Fibroblast of villous mesenchyme (primary cell): ENCODE data around the gene NAPSA. TPM values are rescaled to one million over a fixed set of nuclear protein-coding genes. Genes with fewer than 3 reads are reported as not detected.

ENCODE experiments used
- DNase-seq: peaks from one replicate; pipeline ENCODE4 v3.0.0-alpha.2; 2010; ENCODE audit warnings: low read depth
- H3K4me3 ChIP-seq: 2 replicates; pipeline ENCODE4 v1.5.1; 2011; ENCODE audit warnings: low read depth, mild to moderate bottlenecking, low read length
- total RNA-seq: library from RNA; depleted of rRNA; stranded (reverse); fragments of >200 nt; gene quantifications from 2 replicates; pipeline ENCODE4 v1.2.3, GENCODE V29; 2012
- TF ChIP-seq, protein P1 (sequence below): IDR thresholded peaks from 2 replicates; pipeline ENCODE4 v1.5.1; 2012; ENCODE audit warnings: low read depth, mild to moderate bottlenecking, low read length; ENCODE audit not compliant: insufficient read depth

Gene NAPSA
- total RNA-seq, 1 donor: under 0.01 TPM

DNA sequence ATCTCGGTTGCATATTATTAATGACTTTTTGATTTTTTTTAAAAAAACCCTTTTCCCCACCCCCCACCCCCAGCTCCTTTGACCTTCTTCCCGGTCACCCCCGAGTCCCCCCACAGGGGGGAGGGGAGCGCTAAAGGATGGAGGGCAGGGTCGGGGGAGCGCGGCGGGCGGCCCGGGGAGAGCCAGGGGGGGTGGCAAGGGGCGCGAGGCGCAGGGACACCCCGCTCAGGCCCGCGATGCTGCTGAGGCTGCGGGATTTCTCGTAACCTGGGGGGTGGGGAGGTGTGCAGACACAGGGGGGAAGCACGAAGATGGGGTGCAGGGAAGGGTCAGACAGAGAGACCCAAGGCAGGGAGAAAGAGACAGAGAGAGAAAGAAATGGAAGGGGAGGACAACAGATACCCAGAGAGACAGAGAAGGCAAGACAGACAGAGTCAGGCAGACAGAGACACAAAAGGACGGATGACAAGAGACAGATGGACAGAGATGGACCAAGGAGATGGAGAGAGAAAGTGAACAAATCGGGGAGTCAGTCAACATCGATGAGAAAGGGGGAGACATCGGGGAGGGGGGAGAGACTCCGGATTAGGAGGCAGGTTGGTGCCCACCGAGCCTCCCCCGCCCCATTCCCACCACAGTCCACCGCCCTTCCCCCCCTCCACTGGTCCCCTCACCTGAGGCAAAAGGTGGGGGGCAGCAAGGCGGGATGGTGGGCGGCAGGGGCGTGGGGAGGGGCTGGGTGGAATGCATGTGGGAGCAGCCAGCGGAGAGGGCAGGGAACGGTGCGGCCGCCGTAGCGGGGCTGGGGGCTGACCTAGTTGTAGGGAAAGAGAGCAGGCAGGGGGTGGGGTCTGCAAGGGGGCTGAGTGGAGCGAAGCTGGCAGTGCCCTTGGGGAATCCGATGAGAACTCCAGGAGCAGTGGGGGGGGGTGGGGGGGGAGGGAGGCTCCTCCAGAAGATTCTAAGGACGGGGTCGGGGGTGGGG is 50.4 kb downstream of the NAPSA start:
- TF ChIP-seq, protein P1, sequence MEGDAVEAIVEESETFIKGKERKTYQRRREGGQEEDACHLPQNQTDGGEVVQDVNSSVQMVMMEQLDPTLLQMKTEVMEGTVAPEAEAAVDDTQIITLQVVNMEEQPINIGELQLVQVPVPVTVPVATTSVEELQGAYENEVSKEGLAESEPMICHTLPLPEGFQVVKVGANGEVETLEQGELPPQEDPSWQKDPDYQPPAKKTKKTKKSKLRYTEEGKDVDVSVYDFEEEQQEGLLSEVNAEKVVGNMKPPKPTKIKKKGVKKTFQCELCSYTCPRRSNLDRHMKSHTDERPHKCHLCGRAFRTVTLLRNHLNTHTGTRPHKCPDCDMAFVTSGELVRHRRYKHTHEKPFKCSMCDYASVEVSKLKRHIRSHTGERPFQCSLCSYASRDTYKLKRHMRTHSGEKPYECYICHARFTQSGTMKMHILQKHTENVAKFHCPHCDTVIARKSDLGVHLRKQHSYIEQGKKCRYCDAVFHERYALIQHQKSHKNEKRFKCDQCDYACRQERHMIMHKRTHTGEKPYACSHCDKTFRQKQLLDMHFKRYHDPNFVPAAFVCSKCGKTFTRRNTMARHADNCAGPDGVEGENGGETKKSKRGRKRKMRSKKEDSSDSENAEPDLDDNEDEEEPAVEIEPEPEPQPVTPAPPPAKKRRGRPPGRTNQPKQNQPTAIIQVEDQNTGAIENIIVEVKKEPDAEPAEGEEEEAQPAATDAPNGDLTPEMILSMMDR: no peak
- DNase-seq: no peak
- H3K4me3 ChIP-seq: no peak overlapping the region

DNA sequence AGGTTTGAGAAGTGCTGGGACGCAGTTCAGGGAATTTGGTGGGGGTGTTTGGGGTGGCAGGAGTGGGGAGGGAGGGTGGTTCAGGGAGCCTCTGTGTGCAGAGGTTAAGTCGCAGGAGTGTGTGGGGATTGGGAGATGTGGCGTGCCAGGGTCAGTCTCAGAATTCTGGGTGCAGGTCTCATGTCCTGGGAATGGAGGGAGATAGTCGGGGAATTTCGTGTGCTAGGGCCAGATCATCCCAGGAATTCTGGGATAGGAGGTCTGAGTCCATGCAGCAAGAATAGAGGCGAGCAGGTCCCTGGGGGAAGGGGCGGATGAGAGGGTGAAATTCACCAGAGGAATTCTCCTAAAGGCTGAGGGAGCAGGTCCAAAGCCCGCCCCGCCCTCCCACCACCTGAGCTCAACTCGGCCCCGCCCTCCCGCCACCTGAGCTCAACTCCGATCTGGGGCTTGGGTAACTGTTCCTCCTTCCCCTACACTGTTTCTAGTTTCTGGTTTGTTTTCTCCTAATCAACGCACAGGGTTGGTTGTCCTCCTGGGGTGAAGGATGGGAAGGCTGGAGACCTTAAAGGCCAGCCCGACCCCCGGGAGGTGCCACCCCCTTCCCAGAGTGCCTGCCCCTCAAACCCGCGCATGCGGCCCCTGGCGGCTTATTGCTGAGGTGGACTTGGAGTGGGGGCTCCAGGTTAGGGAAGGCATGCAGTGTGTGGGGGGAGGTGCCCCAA is 51.5 kb downstream of the NAPSA start:
- DNase-seq: no peak
- no peak overlapping the region for H3K4me3 ChIP-seq
- TF ChIP-seq, protein P1: no peak

DNA sequence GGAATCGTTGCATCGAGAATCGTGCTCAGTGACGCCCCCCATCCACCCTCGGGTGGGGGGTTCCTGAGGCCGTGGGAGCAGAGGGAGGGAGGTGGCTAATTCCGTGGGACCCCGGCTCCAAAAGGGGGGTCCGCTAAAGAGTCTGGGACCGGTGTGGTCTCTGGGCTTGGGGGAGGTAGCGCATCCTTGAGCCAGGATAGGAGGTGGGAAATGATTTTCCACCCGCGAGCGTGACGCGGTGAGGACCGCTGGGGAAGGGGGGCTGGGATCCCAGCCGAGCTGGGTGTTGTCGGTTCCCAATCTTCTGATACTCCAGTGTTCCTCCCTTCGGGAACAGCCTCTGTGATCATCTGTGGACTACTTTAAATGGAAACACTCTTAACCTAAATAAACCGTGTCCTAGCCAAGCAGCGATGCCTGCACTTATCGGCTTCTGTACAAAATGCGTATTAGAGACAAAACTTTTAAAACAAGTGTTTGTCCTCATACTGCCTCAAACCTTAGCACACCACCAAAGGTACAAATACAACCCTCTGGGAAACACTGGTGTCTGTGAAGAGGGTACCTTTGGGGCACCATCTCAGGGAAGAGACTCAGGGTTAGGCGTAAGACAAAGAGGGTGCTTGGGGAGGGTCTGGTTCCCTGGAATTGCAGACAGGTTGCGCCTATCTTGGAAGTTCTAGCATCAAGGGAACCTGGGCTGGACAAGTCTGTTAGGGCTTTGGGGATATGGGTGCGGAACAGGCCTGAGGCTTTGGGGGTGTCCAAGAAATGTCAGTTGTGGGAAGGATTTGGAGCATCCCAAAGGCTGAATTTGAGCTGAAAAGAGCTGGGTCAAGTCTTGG is 52.2 kb downstream of the NAPSA start:
- DNase-seq: no peak
- no peak overlapping the region for H3K4me3 ChIP-seq
- TF ChIP-seq, protein P1: no peak

DNA sequence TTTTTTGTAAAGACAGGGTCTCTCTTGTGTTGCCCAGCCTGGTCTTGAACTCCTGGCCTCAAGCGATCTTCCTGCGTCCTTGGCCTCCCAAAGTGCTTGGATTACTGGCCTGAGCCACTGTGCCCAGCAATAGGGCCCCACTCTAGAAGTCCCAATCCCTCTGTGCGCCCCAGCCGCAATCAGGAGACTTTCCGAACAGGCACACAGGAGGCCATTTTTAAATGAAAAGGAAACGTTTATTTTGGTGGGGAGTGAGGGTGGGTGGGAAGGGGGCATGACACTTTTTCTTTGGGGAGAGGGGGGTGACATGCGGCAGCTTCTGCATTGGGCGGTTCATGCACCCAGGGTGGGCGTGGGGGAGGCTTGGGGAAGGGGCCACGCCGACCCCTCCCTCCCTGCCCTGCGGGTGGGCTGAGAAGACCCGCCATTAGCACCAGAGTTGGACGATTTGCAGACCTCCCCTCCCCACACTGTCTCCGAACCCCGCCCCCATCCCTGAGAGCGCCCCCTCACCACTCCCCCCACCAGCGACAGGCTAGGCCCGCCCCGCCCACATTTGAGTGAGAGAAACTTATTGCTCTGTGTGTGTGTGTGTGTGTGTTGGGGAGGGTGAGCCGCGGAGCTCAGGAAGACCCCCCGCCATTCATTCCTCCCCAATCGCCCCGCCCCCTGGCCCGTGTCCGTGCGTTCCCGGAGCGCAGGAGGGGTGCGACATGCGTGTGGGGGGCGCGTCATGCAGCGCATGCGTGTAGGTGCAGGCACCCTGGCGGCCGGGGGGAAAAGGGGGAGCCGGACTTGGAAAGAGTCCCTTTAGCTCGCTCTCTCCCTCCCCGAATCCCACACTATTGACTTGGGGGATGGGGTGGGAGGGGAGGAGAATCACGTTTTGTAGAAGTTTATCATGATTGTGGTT is 53.5 kb downstream of the NAPSA start:
- DNase-seq: no peak

DNA sequence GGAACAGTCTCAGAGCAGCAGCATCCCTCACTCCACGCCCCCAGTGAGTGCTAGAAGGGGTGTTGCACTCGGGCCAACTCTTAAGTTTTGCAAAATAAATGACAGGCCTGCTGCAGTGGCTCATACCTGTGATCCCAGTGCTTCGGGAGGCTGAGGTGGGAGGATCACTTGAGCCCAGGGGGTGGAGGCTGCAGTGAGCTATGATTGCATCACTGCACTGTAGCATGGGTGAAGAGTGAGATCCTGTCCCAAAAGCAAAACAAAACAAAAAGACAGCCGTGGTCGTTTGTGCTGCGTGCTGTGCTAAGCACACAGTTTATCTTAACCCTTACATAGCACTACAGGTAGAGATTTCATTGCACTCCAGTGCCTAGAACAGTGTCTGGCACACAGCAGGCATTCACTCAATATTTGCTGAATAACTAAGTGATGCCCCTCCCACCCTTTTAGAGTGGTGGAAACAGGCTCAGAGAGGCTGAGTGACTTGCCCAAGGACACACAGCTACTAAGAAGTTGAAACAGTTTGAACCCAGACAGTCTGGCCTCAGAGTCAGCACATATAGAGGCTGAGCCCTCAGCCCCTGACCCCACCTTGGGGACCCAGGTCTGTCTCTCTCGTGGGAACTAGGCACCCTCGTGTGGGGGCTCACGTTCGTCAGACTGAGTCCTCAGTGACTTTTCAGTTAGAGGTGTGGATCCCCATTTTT is 54.5 kb downstream of the NAPSA start:
- TF ChIP-seq, protein P1: no peak
- DNase-seq: no peak
- H3K4me3 ChIP-seq: no peak overlapping the region

More for the DNA sequence above, 53.5 kb downstream of the NAPSA start:
- no peak overlapping the region for H3K4me3 ChIP-seq
- TF ChIP-seq, protein P1: no peak
